GM12864 (cell line): ENCODE measurements around the gene PCDH18.
"Not testable (repeated sequence)": the region's sequence is repeated elsewhere in the genome, so short reads cannot be mapped to it uniquely, and the experiment has no call there.

ENCODE experiments used
- DNase-seq: peaks from one replicate; pipeline ENCODE4 v3.0.0-alpha.2; 2011; ENCODE audit warnings: low read depth
- H3K4me3 ChIP-seq: 2 replicates; pipeline ENCODE4 v1.5.1; 2011; ENCODE audit warnings: mild to moderate bottlenecking, low read depth, low read length, control low read depth
- TF ChIP-seq, protein P1 (sequence below): IDR thresholded peaks from 2 replicates; pipeline ENCODE4 v1.5.1; 2011; ENCODE audit warnings: low read depth, mild to moderate bottlenecking, moderate library complexity, low read length, control low read depth, inconsistent platforms; ENCODE audit errors: missing control alignments

The PCDH18 gene

DNA sequence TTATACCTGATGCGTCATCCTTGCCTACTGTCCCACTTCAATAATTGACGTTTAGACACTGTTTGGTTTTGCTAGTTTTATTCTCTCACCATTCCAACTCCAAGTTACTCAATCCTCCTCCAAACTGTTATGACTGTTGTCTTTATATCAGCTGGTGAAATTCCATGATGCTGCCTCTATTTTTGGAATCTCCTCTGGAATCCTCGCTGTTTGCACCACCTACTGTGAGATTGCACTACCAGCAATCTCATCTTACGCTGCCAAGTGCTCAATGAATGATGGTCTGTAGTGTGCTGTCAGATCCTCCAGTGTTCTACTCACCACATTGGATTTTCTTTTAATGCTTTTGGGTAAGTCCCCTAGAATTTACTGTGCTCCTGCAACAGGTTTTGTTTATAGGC lies 13.2 kb upstream of the PCDH18 start:
- H3K4me3 ChIP-seq = no peak overlapping the region
- TF ChIP-seq, protein P1, sequence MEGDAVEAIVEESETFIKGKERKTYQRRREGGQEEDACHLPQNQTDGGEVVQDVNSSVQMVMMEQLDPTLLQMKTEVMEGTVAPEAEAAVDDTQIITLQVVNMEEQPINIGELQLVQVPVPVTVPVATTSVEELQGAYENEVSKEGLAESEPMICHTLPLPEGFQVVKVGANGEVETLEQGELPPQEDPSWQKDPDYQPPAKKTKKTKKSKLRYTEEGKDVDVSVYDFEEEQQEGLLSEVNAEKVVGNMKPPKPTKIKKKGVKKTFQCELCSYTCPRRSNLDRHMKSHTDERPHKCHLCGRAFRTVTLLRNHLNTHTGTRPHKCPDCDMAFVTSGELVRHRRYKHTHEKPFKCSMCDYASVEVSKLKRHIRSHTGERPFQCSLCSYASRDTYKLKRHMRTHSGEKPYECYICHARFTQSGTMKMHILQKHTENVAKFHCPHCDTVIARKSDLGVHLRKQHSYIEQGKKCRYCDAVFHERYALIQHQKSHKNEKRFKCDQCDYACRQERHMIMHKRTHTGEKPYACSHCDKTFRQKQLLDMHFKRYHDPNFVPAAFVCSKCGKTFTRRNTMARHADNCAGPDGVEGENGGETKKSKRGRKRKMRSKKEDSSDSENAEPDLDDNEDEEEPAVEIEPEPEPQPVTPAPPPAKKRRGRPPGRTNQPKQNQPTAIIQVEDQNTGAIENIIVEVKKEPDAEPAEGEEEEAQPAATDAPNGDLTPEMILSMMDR = no peak
- no peak for DNase-seq

DNA sequence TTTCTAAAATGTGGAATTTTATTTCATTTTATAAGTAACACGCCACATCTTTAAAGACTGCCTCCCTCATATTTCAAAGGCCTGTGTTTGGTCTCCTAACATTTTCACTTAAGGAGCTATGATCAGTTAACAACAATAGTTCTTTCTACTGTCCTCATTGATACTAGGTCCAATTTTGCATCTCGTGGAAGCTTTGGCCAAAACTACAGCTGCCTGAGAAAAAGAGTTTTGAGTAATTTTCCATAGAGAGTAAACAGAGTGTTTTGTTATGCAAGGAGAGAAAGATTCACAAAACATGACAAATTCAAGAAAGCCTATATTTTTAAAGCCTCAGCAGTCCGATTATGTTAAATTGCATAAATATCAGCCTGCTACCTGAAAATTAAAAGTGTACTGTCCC lies 11.4 kb upstream of the PCDH18 start:
- no peak for DNase-seq
- TF ChIP-seq, protein P1 = no peak
- no peak overlapping the region for H3K4me3 ChIP-seq

DNA sequence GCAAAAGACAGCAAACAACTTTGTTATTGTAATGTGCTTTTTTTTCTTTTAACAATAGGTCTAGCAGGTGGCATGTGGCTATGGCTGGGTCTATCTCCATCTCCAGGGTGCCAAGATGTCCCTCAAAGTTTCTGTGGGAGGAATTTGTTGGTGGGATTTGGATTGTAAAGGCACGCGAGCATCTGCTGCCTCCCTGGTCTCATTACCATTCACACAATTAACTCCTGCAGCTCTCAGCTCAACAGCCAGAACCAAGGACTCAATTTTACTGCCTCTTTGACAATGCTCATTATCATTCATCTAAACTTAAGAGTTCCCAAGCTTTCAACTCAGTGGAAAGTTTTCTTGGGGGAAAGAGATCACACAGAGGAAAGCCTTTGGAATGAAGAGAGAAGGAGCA lies 10.9 kb upstream of the PCDH18 start:
- TF ChIP-seq, protein P1 = no peak
- DNase-seq = no peak
- no peak overlapping the region for H3K4me3 ChIP-seq

DNA sequence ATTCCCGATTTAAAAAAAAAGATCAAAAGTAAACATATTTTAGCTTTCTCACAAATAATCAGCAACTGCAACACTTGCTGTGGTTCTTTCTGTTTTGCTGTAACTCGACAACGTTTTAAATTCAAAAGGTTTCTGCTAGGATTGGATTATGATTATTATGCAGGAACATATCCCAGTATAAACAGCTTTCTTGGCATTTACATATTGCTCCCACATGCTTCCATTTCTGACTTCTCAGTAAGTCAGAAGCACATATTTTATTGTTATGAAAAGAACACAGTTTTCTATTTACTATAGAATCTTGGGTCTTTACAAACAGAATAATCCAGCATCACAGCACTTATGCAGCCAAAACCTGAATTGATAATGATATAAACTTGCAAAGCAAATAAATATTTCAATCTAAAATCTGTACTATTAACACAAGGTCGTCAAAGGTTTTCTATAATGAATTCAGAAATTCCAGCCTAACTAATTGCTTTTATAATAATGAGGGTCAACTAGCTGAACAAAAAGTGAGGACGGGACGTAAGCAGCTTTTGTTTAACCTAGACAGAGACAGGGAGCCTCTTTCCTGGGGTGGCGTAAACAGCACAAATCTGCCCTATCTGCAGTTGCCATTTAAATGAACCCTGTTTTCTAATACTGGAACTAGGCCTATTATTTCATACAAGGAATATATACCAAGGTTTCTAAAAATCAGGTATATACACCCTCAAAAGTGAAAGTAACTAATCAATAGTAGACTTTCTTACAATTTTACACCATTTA lies 9.8 kb upstream of the PCDH18 start:
- no peak overlapping the region for H3K4me3 ChIP-seq
- TF ChIP-seq, protein P1 = no peak

DNA sequence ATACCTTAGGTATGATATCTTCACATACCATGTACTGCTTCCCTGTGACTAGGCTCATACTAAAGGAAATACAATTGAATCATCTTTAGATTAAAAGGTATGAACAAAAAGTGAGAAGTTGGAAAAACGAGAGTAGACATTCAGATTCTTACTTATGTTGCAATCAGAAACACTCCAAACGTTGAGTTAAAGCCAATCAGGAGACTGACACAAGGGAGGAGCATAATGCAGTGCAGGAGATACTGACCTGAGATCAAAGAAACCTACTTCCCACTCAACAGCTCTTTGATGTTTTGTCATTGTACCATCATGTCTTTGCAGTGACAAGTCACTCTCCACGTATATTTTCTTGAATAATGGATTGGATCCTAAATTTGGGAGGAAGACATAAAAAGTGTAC lies 8.9 kb upstream of the PCDH18 start:
- TF ChIP-seq, protein P1 = no peak
- no peak overlapping the region for H3K4me3 ChIP-seq
- no peak for DNase-seq

More for the DNA sequence above, 9.8 kb upstream of the PCDH18 start:
- no peak for DNase-seq

DNA sequence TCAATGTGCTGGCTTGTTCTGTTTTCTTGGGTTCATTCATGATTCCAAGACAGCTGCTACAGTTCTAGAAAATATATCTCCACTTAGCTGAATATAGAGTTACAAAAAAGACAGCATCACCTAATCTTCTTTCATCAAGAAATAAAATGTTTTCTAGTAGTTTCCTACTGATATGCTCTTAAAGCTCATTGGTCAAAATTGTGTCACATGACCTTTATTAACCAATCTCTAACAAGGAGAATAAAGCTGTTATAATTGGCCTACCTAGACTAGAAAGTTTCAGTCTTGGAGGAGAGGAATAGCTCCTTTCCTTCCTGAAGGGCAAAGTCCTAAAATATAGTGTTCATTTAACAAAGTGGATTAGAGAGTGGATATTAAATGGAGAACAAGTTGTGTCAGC lies 8.1 kb upstream of the PCDH18 start:
- TF ChIP-seq, protein P1 = no peak
- H3K4me3 ChIP-seq = no peak overlapping the region
- DNase-seq = no peak

DNA sequence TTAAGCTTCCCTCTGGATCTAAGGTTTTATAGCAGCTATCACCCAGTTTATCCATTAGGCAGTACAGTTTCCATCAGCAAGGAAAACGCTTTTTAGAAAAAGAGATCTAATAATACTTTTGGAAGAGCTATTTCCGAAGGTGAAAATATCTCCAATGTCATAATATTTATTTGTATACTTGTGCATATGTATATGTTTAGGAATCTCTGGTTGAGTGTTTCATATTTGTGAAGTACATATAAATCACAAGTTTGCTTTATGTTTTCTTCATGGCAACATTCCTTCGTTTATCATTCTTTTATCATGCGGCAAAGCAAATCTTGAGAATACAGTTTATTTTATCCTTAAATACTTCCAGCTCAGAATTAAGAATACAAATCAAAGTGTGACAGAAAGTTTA lies 6.2 kb upstream of the PCDH18 start:
- no peak for DNase-seq
- H3K4me3 ChIP-seq = no peak overlapping the region
- TF ChIP-seq, protein P1 = no peak

DNA sequence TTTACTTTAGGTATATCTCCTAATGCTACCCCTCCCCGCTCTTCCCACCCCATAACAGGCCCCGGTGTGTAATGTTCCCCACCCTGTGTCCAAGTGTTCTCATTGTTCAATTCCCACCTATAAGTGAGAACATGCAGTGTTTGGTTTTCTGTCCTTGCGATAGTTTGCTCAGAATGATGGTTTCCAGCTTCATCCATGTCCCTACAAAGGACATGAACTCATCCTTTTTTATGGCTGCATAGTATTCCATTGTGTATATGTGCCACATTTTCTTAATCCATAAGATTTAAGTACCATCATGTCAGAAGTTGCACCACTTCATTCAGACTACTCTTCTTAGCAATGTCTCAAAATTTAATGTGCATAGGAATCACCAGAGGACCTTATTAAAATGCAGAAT lies 5.5 kb upstream of the PCDH18 start:
- not testable (repeated sequence) for H3K4me3 ChIP-seq, DNase-seq
